HG03159 (cell line): Measurements from ENCODE around the gene PTCH2.
"Not testable (repeated sequence)": the region's sequence is repeated elsewhere in the genome, so short reads cannot be mapped to it uniquely, and the experiment has no call there.

Experiments used
- ATAC-seq: cut with Tn5 transposase; IDR thresholded peaks from one replicate; pipeline ENCODE4 v1.9.1; 2021; ENCODE audit warnings: mild to moderate bottlenecking, moderate library complexity; ENCODE audit not compliant: unreplicated experiment

PTCH2 gene

GRCh38 chr1:44839576-44839975 lies 3.5 kb downstream of the PTCH2 start:
- ATAC-seq = no peak

- ATAC-seq = not testable (repeated sequence)
Observed at GRCh38 chr1:44838294-44838693, 4.8 kb downstream of the PTCH2 start.

- peak; percentile 75 for ATAC-seq
Observed at GRCh38 chr1:44835738-44836675, 7.0 kb downstream of the PTCH2 start.

- no peak for ATAC-seq
Observed at GRCh38 chr1:44834328-44834727, 8.7 kb downstream of the PTCH2 start.

GRCh38 chr1:44832056-44832705 lies 10.9 kb downstream of the PTCH2 start:
- ATAC-seq = no peak

GRCh38 chr1:44831516-44831915 lies 11.5 kb downstream of the PTCH2 start:
- no peak for ATAC-seq

GRCh38 chr1:44830900-44831304 lies 12.2 kb downstream of the PTCH2 start:
- no peak for ATAC-seq

- ATAC-seq = no peak
Observed at GRCh38 chr1:44829506-44830384, 13.3 kb downstream of the PTCH2 start.

- no peak for ATAC-seq
Observed at GRCh38 chr1:44828841-44829440, 14.1 kb downstream of the PTCH2 start.

GRCh38 chr1:44828003-44828651 lies 14.9 kb downstream of the PTCH2 start:
- no peak for ATAC-seq

- no peak for ATAC-seq
Observed at GRCh38 chr1:44827197-44828002, 15.7 kb downstream of the PTCH2 start.

- ATAC-seq = no peak
Observed at GRCh38 chr1:44826375-44827196, 16.5 kb downstream of the PTCH2 start.

GRCh38 chr1:44824392-44824791 lies 18.7 kb downstream of the PTCH2 start:
- ATAC-seq = not testable (repeated sequence)

- no peak for ATAC-seq
Observed at GRCh38 chr1:44822981-44823451, 20.0 kb downstream of the PTCH2 start.

- ATAC-seq = no peak
Observed at GRCh38 chr1:44822131-44822701, 20.8 kb downstream of the PTCH2 start.

GRCh38 chr1:44821240-44821715 lies 21.8 kb downstream of the PTCH2 start:
- no peak for ATAC-seq

- no peak for ATAC-seq
Observed at GRCh38 chr1:44820328-44821239, 22.5 kb downstream of the PTCH2 start.
